SH-SY5Y (cell line): ENCODE data around the gene DYRK3.

ENCODE experiments used
- GATA2 ChIP-seq: IDR thresholded peaks from 2 replicates; pipeline ENCODE4 v1.6.1; 2011; ENCODE audit warnings: mild to moderate bottlenecking, low read depth, low read length
- GATA3 ChIP-seq: IDR thresholded peaks from 2 replicates; pipeline ENCODE4 v1.6.1; 2011; ENCODE audit warnings: low read depth, mild to moderate bottlenecking, low read length, moderate library complexity

DNA sequence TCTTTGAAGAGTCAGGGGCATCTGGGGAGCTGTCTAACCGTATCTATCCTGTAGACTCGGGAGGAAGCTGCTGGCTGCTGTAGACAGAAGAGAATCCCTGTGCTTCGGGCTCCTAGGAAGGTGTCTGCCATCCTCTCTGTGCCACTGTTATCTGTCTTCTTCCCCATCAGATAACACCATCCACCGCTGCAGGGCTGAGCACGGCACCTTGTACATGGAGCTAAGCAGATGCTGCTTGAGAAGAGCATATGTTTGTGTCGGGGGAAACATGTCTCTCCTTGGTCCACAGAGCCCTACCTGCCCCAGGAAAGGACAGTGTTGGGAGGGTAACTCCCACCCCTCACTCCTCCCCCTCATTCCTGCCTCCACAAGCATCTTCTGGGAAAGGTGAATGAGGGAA, 48.0 kb downstream of the DYRK3 start:
- TF ChIP-seq GATA3 = no peak
- TF ChIP-seq GATA2 = peak; percentile 73
